H1 (cell line): ENCODE measurements around the gene UNC13D. TPM values are rescaled to one million over a fixed set of nuclear protein-coding genes. Genes with fewer than 3 reads are reported as not detected.

ENCODE experiments used
- SP1 ChIP-seq: IDR thresholded peaks from 2 replicates; pipeline ENCODE4 v1.6.1; 2011; ENCODE audit warnings: low read depth, low read length
- SP2 ChIP-seq: IDR thresholded peaks from 2 replicates; pipeline ENCODE4 v1.6.1; 2012; ENCODE audit warnings: mild to moderate bottlenecking, low read length, inconsistent platforms
- TAF1 ChIP-seq: IDR thresholded peaks from 2 replicates; pipeline ENCODE4 v1.6.1; 2011; ENCODE audit warnings: mild to moderate bottlenecking, low read depth, low read length
- TBP ChIP-seq: IDR thresholded peaks from 2 replicates; pipeline ENCODE4 v1.6.1; 2011; ENCODE audit warnings: low read depth, low read length, improper control_type of control experiment
- polyA plus RNA-seq, 7 experiments: library from polyadenylated mRNA; depleted of rRNA in 3 of 7; stranded (reverse) in 5 of 7; unstranded in 2 of 7; fragments of >200 nt in 5 of 7; fragments of 200-250 nt in 2 of 7; gene quantifications; 1 replicate in 5 of 7; 2 replicates in 1 of 7; 4 replicates in 1 of 7; pipeline versions ENCODE4 v1.2.1 to v1.2.3, GENCODE V29; 2011 to 2013; ENCODE audit warnings: missing spikeins in 2 of 7, mixed read lengths in 2 of 7
- total RNA-seq: library from RNA; stranded (reverse); fragmentation: NEBNext Ultra II Directional; extraction: Animal tissue kit (Norgen Biotek cat#: 25700); gene quantifications from 2 replicates; pipeline ENCODE4 v1.2.1, GENCODE V29; 2021
- TF ChIP-seq, protein P1 (sequence below): fragments of 300-600 bp; sonication (generic); IDR thresholded peaks from 2 replicates; pipeline ENCODE4 v1.7.1; 2012; ENCODE audit warnings: low read length, moderate library complexity, mild to moderate bottlenecking, inconsistent platforms; ENCODE audit not compliant: insufficient replicate concordance
- TF ChIP-seq, protein P2 (sequence below), 3 experiments: IDR thresholded peaks; 1 replicate in 2 of 3; 2 replicates in 1 of 3; pipeline versions ENCODE4 v1.5.1 to v1.6.1; 2011; ENCODE audit warnings: low read length in 3 of 3, mild to moderate bottlenecking in 3 of 3, inconsistent platforms in 2 of 3, low read depth in 1 of 3, moderate library complexity in 1 of 3; ENCODE audit not compliant: insufficient read depth in 1 of 3; ENCODE audit errors: control extremely low read depth in 1 of 3
- TF ChIP-seq, protein P3 (sequence below): IDR thresholded peaks from 2 replicates; pipeline ENCODE4 v1.6.1; 2012; ENCODE audit warnings: inconsistent platforms

The UNC13D gene
- total and polyA plus RNA-seq, 2 of the 8 experiments (the other 6 are each of a cell fraction or from before 2014, with no cell fraction given): 3.6 to 8.4 TPM

DNA sequence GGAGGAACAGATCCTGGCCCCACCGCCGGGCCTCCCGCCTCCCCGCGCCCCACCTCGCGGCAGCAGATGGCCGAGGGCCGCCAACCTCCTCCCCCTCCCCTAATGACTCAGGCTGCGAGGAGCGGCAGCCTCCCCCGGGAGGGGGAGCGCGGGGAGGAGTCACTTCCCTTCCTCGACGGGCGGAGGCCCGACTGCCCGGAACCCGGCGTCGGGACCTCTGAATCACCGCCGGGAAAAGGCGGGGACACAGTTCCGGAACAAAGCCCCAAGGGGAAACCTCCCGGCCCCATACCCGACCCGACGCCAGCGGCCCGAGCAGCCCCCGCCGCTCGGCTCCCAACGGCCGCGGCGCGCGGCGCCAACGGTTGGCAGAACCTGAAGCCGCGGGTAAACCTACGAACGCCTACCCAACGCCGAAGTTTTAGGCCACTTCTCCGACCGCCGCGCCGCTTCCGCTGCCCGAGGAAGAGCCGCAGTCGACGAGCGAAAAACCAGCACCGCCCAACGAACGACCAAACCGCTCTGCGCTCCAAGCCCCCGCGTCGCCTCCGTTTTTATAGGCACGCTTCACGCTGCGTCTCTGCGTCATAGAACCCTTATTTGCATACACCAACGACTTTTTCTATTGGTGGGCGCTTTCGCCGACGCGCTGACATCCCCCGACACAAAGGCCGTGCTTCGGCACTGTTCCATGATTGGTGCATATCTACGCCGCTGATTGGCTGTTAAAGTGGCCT, 64.8 kb downstream of the UNC13D start (continued):
- TF ChIP-seq, protein P1, sequence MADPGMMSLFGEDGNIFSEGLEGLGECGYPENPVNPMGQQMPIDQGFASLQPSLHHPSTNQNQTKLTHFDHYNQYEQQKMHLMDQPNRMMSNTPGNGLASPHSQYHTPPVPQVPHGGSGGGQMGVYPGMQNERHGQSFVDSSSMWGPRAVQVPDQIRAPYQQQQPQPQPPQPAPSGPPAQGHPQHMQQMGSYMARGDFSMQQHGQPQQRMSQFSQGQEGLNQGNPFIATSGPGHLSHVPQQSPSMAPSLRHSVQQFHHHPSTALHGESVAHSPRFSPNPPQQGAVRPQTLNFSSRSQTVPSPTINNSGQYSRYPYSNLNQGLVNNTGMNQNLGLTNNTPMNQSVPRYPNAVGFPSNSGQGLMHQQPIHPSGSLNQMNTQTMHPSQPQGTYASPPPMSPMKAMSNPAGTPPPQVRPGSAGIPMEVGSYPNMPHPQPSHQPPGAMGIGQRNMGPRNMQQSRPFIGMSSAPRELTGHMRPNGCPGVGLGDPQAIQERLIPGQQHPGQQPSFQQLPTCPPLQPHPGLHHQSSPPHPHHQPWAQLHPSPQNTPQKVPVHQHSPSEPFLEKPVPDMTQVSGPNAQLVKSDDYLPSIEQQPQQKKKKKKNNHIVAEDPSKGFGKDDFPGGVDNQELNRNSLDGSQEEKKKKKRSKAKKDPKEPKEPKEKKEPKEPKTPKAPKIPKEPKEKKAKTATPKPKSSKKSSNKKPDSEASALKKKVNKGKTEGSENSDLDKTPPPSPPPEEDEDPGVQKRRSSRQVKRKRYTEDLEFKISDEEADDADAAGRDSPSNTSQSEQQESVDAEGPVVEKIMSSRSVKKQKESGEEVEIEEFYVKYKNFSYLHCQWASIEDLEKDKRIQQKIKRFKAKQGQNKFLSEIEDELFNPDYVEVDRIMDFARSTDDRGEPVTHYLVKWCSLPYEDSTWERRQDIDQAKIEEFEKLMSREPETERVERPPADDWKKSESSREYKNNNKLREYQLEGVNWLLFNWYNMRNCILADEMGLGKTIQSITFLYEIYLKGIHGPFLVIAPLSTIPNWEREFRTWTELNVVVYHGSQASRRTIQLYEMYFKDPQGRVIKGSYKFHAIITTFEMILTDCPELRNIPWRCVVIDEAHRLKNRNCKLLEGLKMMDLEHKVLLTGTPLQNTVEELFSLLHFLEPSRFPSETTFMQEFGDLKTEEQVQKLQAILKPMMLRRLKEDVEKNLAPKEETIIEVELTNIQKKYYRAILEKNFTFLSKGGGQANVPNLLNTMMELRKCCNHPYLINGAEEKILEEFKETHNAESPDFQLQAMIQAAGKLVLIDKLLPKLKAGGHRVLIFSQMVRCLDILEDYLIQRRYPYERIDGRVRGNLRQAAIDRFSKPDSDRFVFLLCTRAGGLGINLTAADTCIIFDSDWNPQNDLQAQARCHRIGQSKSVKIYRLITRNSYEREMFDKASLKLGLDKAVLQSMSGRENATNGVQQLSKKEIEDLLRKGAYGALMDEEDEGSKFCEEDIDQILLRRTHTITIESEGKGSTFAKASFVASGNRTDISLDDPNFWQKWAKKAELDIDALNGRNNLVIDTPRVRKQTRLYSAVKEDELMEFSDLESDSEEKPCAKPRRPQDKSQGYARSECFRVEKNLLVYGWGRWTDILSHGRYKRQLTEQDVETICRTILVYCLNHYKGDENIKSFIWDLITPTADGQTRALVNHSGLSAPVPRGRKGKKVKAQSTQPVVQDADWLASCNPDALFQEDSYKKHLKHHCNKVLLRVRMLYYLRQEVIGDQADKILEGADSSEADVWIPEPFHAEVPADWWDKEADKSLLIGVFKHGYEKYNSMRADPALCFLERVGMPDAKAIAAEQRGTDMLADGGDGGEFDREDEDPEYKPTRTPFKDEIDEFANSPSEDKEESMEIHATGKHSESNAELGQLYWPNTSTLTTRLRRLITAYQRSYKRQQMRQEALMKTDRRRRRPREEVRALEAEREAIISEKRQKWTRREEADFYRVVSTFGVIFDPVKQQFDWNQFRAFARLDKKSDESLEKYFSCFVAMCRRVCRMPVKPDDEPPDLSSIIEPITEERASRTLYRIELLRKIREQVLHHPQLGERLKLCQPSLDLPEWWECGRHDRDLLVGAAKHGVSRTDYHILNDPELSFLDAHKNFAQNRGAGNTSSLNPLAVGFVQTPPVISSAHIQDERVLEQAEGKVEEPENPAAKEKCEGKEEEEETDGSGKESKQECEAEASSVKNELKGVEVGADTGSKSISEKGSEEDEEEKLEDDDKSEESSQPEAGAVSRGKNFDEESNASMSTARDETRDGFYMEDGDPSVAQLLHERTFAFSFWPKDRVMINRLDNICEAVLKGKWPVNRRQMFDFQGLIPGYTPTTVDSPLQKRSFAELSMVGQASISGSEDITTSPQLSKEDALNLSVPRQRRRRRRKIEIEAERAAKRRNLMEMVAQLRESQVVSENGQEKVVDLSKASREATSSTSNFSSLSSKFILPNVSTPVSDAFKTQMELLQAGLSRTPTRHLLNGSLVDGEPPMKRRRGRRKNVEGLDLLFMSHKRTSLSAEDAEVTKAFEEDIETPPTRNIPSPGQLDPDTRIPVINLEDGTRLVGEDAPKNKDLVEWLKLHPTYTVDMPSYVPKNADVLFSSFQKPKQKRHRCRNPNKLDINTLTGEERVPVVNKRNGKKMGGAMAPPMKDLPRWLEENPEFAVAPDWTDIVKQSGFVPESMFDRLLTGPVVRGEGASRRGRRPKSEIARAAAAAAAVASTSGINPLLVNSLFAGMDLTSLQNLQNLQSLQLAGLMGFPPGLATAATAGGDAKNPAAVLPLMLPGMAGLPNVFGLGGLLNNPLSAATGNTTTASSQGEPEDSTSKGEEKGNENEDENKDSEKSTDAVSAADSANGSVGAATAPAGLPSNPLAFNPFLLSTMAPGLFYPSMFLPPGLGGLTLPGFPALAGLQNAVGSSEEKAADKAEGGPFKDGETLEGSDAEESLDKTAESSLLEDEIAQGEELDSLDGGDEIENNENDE: no peak
- TF ChIP-seq SP2 (no peak; the same call in 1 of the 2 replicates), TBP (peak; percentile 99), SP1 (peak; percentile 97), TAF1 (peak; percentile 100)
- TF ChIP-seq, protein P2, sequence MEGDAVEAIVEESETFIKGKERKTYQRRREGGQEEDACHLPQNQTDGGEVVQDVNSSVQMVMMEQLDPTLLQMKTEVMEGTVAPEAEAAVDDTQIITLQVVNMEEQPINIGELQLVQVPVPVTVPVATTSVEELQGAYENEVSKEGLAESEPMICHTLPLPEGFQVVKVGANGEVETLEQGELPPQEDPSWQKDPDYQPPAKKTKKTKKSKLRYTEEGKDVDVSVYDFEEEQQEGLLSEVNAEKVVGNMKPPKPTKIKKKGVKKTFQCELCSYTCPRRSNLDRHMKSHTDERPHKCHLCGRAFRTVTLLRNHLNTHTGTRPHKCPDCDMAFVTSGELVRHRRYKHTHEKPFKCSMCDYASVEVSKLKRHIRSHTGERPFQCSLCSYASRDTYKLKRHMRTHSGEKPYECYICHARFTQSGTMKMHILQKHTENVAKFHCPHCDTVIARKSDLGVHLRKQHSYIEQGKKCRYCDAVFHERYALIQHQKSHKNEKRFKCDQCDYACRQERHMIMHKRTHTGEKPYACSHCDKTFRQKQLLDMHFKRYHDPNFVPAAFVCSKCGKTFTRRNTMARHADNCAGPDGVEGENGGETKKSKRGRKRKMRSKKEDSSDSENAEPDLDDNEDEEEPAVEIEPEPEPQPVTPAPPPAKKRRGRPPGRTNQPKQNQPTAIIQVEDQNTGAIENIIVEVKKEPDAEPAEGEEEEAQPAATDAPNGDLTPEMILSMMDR (IDR thresholded peaks at IDR 0.05; ENCODE audit: control extremely low read depth in 1 of 3, insufficient read depth in 1 of 3, low read depth in 1 of 3, low read length in 3 of 3): no peak
- TF ChIP-seq, protein P3, sequence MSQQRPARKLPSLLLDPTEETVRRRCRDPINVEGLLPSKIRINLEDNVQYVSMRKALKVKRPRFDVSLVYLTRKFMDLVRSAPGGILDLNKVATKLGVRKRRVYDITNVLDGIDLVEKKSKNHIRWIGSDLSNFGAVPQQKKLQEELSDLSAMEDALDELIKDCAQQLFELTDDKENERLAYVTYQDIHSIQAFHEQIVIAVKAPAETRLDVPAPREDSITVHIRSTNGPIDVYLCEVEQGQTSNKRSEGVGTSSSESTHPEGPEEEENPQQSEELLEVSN: 0 out of 2 replicates have a peak, but pooled peaks have one; percentile 12
